ENCODE results near the gene EML4. TPM values are rescaled to one million over a fixed set of nuclear protein-coding genes. Genes with fewer than 3 reads are reported as not detected.

The EML4 gene
- polyA plus RNA-seq, 1 experiment: 19.1 TPM

- Histone ChIP-seq H3K36me3 (ENCODE audit: control insufficient read depth, insufficient read depth, low read length) (no peaks in the 10 kb centered on the region), H3K4me3 (ENCODE audit: low read depth, low read length) (no peak overlapping the region), H3K27me3 (ENCODE audit: control insufficient read depth, insufficient read depth, low read length) (no peaks in the 10 kb centered on the region)
- TF ChIP-seq CTCF (IDR thresholded peaks at IDR 0.05; ENCODE audit: insufficient read depth, low read depth, low read length): no peak
- CTCF ChIA-PET: no interaction called here
- no peak for DNase-seq (ENCODE audit: low read depth)
- POLR2A ChIA-PET: interaction anchor here (0.6 kb wide), 1 partner anchor 11 kb away, joined by 18 read pairs; no protein-coding TSS in a partner anchor
Observed at GRCh38 chr2:42252464-42252863, 83.3 kb downstream of the EML4 start.

GRCh38 chr2:42254186-42254895 lies 85.2 kb downstream of the EML4 start:
- DNase-seq (ENCODE audit: low read depth): no peak
- no peak overlapping the region for H3K4me3 ChIP-seq (ENCODE audit: low read depth, low read length)
- no peaks in the 10 kb centered on the region for H3K27me3 ChIP-seq (ENCODE audit: control insufficient read depth, insufficient read depth, low read length)
- no peaks in the 10 kb centered on the region for H3K36me3 ChIP-seq (ENCODE audit: control insufficient read depth, insufficient read depth, low read length)
- ChIA-PET CTCF (no interaction called here), POLR2A (no interaction called here)
- no peak for TF ChIP-seq CTCF (IDR thresholded peaks at IDR 0.05; ENCODE audit: insufficient read depth, low read depth, low read length)

- no peaks in the 10 kb centered on the region for H3K27me3 ChIP-seq (ENCODE audit: control insufficient read depth, insufficient read depth, low read length)
- no peak for TF ChIP-seq CTCF (IDR thresholded peaks at IDR 0.05; ENCODE audit: insufficient read depth, low read depth, low read length)
- no peaks in the 10 kb centered on the region for H3K36me3 ChIP-seq (ENCODE audit: control insufficient read depth, insufficient read depth, low read length)
- POLR2A ChIA-PET: no interaction called here
- DNase-seq (ENCODE audit: low read depth): no peak
- H3K4me3 ChIP-seq (ENCODE audit: low read depth, low read length): no peak overlapping the region
- CTCF ChIA-PET: interaction anchor here (0.7 to 1.4 kb wide), 2 partner anchors 13 to 34 kb away, joined by 3 read pairs; no protein-coding TSS in a partner anchor
Observed at GRCh38 chr2:42256505-42256904, 87.4 kb downstream of the EML4 start.

GRCh38 chr2:42261518-42262195 lies 92.5 kb downstream of the EML4 start:
- Histone ChIP-seq H3K4me3 (ENCODE audit: low read depth, low read length) (no peak overlapping the region), H3K36me3 (ENCODE audit: control insufficient read depth, insufficient read depth, low read length) (no peaks in the 10 kb centered on the region), H3K27me3 (ENCODE audit: control insufficient read depth, insufficient read depth, low read length) (no peaks in the 10 kb centered on the region)
- no peak for DNase-seq (ENCODE audit: low read depth)
- TF ChIP-seq CTCF (IDR thresholded peaks at IDR 0.05; ENCODE audit: insufficient read depth, low read depth, low read length): no peak
- ChIA-PET POLR2A (no interaction called here), CTCF (no interaction called here)

GRCh38 chr2:42266236-42266635 lies 97.1 kb downstream of the EML4 start:
- H3K36me3 ChIP-seq (ENCODE audit: control insufficient read depth, insufficient read depth, low read length): no peaks in the 10 kb centered on the region
- no peaks in the 10 kb centered on the region for H3K27me3 ChIP-seq (ENCODE audit: control insufficient read depth, insufficient read depth, low read length)
- no peak for DNase-seq (ENCODE audit: low read depth)
- POLR2A ChIA-PET: no interaction called here
- no peak for TF ChIP-seq CTCF (IDR thresholded peaks at IDR 0.05; ENCODE audit: insufficient read depth, low read depth, low read length)
- H3K4me3 ChIP-seq (ENCODE audit: low read depth, low read length): no peak overlapping the region
- CTCF ChIA-PET: interaction anchor here (0.6 kb wide), 1 partner anchor 161 kb away, joined by 4 read pairs; no protein-coding TSS in a partner anchor

All from BJ (cell line).